M059J (cell line): ENCODE data around the gene INVS. TPM values are rescaled to one million over a fixed set of nuclear protein-coding genes. Genes with fewer than 3 reads are reported as not detected.

Source experiments
- DNase-seq: peaks from one replicate; pipeline ENCODE4 v3.0.0-alpha.2; 2012; ENCODE audit warnings: low read depth
- total RNA-seq: library from RNA; depleted of rRNA; stranded (reverse); fragments of >200 nt; shearing (Covaris generic); gene quantifications from 2 replicates; pipeline ENCODE4 v1.2.3, GENCODE V29; 2014; rRNA removed

Gene INVS
- total RNA-seq, 1 experiment from 2014 or later, result 11.9 TPM

DNA sequence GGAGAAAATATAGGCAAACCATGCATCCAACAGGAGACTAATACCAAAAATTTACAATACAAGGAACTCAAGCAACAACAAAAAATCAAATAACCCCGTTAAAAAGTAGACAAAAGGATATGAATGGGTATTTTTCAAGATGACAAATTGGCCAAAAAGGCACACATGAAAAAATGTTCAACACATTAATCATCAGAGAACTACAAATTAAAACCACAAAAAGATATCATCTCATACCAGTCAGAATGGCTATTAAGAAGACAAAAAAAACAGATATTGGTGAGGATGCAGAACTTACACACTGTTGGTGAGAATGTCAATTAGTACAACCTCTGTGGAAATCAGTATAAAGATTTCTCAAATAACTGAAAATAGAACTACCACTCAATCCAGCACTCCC is 218.7 kb downstream of the INVS start:
- DNase-seq, result peak; percentile 77

DNA sequence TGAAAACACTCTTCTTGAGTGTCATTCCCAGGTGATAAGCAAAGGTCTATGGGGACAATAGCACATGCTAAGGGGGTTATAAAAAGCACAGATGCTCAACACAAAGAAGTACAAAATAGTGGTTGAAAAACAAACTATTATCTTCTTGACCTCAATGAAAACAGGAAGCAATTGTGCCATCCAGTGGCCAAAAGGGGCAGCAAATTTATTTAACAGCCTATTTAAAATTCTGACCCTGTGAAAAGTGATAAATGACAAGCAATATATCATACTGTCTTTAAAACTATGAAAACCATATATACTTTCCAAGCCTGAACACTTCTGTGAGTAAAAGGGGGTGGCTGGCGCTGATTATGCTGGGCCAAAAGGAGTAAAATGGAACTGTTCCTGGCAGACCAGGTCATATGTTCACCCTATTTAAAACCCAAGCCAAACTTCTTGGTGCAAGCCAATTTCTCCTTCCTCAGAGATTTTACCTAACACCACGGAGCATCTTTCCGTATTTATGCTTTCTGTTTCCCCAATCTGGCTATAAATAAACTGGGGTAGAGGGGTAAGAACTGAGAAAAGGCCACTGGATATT is 224.0 kb downstream of the INVS start:
- peak; percentile 54 for DNase-seq

DNA sequence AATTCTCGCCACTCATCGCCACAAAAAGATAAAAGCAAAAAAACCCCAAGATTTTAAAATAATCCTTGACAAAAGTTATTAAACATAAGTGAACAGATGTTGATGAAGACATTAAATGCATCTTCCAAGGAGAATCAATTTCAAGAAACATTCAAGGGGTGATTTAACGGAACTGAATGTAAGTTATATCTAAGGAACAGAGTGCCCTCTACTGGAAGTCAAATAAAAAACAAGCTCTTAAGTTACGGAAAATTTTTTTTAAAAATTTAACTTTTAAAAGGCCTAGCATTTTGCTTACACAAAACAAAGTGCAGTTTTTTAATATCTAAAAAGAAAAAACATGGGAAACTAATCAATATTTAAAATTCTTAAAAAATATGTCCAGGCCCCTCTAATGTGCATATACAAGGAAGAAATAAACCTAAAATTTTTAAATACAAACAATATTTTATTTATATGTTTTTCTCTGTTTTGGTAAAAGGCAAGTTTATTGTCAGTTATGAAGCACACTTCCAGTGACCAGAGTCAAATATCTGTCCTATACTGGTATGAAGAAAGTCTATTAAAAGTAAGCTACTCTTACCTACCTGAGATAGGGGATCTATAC is 225.7 kb downstream of the INVS start:
- peak; percentile 26 for DNase-seq

DNA sequence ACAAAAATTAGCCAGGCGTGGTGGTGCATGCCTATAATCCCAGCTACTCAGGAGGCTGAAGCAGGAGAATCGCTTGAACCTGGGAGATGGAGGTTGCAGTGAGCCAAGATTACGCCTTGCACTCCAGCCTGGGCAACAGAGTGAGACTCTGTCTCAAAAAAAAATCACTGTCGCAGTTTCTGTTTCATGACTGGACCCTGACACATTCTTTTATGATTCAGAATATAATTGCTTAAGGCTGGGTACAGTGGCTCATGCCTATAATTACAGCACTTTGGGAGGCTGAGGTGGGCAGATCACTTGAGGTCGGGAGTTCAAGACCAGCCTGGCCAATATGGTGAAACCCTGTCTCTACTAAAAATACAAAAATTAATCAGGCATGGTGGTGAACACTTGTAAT is 239.7 kb downstream of the INVS start:
- peak; percentile 11 for DNase-seq

DNA sequence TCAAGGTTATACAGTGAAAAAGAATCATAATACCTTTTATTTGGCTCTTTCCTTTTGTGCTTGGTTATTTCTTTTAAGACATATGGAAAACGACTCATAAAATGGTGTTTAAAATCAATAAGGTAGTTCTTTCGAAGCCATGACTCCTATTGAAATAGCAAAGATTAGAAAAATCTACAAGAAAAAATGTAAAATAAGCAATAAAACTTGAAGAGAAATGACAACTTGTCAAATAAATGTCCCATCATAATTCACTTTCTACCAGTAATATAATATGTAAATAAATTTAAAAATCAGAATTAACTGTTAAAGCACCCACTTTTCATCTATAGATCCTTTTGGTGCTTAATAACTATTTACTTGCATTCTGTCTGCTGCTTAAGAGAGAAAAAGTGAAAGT is 241.2 kb downstream of the INVS start:
- no peak for DNase-seq

DNA sequence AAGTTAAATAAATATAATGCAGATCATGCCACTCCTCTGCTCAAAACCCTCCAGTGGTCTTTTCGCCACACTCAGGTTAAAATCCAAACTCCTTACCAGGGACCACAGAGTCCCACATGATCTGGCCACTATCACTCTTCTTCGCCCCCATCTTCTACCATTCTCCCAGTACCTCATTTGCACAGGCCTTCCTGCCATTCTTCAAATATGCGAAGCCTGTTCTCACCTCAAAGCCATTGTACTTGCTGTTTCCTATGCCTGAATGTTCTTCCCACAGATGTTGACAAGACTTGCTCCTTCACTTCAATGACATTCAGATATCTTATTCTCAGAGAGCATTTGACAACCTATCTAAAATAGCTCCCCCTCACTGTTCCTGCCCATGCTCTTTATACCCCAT is 242.8 kb downstream of the INVS start:
- no peak for DNase-seq

DNA sequence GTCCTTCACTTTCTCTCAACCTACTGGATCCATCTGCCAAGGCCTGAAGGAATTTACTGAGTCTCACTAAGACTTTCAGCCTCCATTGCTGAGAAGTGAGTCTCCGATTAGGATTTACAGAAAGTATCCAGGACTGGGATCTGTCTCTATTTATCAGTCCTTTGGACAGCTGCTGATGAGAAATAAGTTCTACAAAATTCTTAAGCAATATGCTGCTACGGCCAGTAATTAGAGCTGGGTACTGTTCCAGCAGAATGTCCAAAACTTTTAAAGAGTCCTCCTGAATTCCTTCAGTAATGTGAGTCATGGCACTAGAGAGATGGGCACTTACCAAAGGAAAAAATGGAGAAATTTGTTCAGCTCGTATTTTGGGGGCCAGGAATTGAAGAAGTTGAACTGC is 247.8 kb downstream of the INVS start:
- peak; percentile 17 for DNase-seq

DNA sequence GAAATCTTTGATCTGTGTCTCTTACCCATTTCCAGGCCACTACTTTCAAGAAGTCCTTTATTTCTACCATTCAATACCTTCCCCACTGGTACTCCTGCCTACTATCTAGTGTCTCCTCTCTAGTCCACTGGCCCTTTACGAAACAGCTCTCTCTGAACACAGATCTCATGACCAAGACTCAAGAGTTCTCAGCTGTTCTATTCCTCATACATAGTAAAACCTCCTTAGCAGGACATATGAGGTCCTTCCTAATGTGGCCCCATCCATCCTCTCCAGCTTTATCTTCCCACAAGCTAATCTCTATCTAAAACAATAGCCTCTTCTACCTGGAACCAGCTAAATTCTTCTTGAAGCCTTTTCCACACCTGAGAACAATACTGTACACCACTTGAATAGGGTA is 251.1 kb downstream of the INVS start:
- DNase-seq, result no peak

Other genes starting within 250 kb of the INVS start
- 15.3 and 34.8 TPM in 2 replicates for gene STX17, start 192.6 kb upstream of the INVS start, total RNA-seq
- 42.4 and 52.5 TPM in 2 replicates for gene ERP44, start 243 bp upstream of the INVS start, total RNA-seq